ENCODE measurements around the gene FDXACB1.

Gene FDXACB1

GRCh38 chr11:111878385-111878848 lies 548 bp downstream of the FDXACB1 start:
- H3K4me2 ChIP-seq (ENCODE audit: low read depth, low read length, poor library complexity, severe bottlenecking) = peak overlapping the region; percentile 95
- peak overlapping the region; percentile 82 for H3K27ac ChIP-seq (ENCODE audit: low read depth, low read length)
- H3K9me2 ChIP-seq (replicated peaks; ENCODE audit: insufficient read depth, low read length) = no peaks in the 10 kb centered on the region
- no peak for TF ChIP-seq EZH2phosphoT487 (conservative IDR thresholded peaks at IDR 0.05; ENCODE audit: low read length)
- TF ChIP-seq CTCF (IDR thresholded peaks at IDR 0.05; ENCODE audit: insufficient read depth, low read length, poor library complexity, severe bottlenecking) = no peak
- no peaks in the 10 kb centered on the region for H3K36me3 ChIP-seq (ENCODE audit: low read length)
- no peaks in the 10 kb centered on the region for H4K20me1 ChIP-seq (ENCODE audit: low read depth, low read length)
- no peaks in the 10 kb centered on the region for H3K27me3 ChIP-seq (ENCODE audit: low read length)
- 0 out of 2 replicates have a peak, but pooled peaks cover 11% of the 10 kb centered on the region for H3K79me2 ChIP-seq (ENCODE audit: insufficient read depth, low read length)
- peak overlapping the region; percentile 87 for H2AFZ ChIP-seq (ENCODE audit: low read depth, low read length, severe bottlenecking)
- H3K4me3 ChIP-seq (ENCODE audit: insufficient read depth, low read length, poor library complexity, severe bottlenecking) = peak overlapping the region; percentile 83
- peak overlapping the region; percentile 79 for H3K9ac ChIP-seq (ENCODE audit: low read length)
- H3F3A ChIP-seq (ENCODE audit: insufficient read depth) = peaks cover 4% of the 10 kb centered on the region
- H3K9me3 ChIP-seq (ENCODE audit: insufficient read depth, low read length) = no peaks in the 10 kb centered on the region

DNA sequence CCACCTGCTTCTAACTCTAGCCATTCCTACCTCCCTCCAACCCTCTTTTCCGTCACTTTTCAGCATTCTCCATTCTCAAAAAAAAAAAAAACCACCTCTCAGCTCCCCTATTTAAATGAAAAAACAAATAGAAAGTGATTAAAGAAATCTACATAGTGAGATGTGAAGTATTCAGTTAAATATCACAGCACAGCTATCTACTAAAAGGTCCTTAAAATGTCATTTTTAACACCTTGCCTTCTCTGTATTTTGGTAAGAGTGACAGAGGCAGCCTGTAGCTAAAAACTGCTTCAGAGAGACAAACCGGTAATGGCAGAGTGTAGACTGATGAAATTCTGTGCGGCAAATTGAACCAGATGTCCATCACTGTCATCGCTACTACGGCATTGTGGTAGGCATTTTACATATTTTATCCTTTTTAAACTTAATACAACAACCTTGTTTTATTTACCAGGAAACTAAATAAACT lies 7.2 kb downstream of the FDXACB1 start:
- Histone ChIP-seq H3K4me2 (ENCODE audit: low read depth, low read length, poor library complexity, severe bottlenecking) (peak overlapping the region; percentile 86), H3K9ac (ENCODE audit: low read length) (peak overlapping the region; percentile 76), H2AFZ (ENCODE audit: low read depth, low read length, severe bottlenecking) (peak overlapping the region; percentile 89), H3K4me3 (ENCODE audit: insufficient read depth, low read length, poor library complexity, severe bottlenecking) (peak overlapping the region; percentile 73), H3K27me3 (ENCODE audit: low read length) (no peaks in the 10 kb centered on the region), H3K79me2 (ENCODE audit: insufficient read depth, low read length) (peaks cover 10% of the 10 kb centered on the region), H3F3A (ENCODE audit: insufficient read depth) (peaks cover 8% of the 10 kb centered on the region), H3K36me3 (ENCODE audit: low read length) (peaks cover 16% of the 10 kb centered on the region; the same call in 1 of the 2 replicates), H3K9me2 (replicated peaks; ENCODE audit: insufficient read depth, low read length) (no peaks in the 10 kb centered on the region), H4K20me1 (ENCODE audit: low read depth, low read length) (no peaks in the 10 kb centered on the region), H3K27ac (ENCODE audit: low read depth, low read length) (peak overlapping the region; percentile 32; the same call in 1 of the 2 replicates), H3K9me3 (ENCODE audit: insufficient read depth, low read length) (no peaks in the 10 kb centered on the region)
- TF ChIP-seq EZH2phosphoT487 (conservative IDR thresholded peaks at IDR 0.05; ENCODE audit: low read length) (no peak), CTCF (IDR thresholded peaks at IDR 0.05; ENCODE audit: insufficient read depth, low read length, poor library complexity, severe bottlenecking) (no peak)

- Histone ChIP-seq H3K9me2 (replicated peaks; ENCODE audit: insufficient read depth, low read length) (no peaks in the 10 kb centered on the region), H3K4me2 (ENCODE audit: low read depth, low read length, poor library complexity, severe bottlenecking) (peak within 1 kb of the TSS; percentile 86), H4K20me1 (ENCODE audit: low read depth, low read length) (no peaks in the 10 kb centered on the region), H3K36me3 (ENCODE audit: low read length) (peaks cover 16% of the 10 kb centered on the region; the same call in 1 of the 2 replicates), H3K4me3 (ENCODE audit: insufficient read depth, low read length, poor library complexity, severe bottlenecking) (peak within 1 kb of the TSS; percentile 73), H3K79me2 (ENCODE audit: insufficient read depth, low read length) (peaks cover 10% of the 10 kb centered on the region), H3K9me3 (ENCODE audit: insufficient read depth, low read length) (no peaks in the 10 kb centered on the region), H3K9ac (ENCODE audit: low read length) (peak within 1 kb of the TSS; percentile 76), H2AFZ (ENCODE audit: low read depth, low read length, severe bottlenecking) (peak within 1 kb of the TSS; percentile 89), H3K27me3 (ENCODE audit: low read length) (no peaks in the 10 kb centered on the region), H3K27ac (ENCODE audit: low read depth, low read length) (peak within 1 kb of the TSS; percentile 54), H3F3A (ENCODE audit: insufficient read depth) (peaks cover 8% of the 10 kb centered on the region)
- TF ChIP-seq CTCF (IDR thresholded peaks at IDR 0.05; ENCODE audit: insufficient read depth, low read length, poor library complexity, severe bottlenecking) = no peak
- TF ChIP-seq EZH2phosphoT487 (conservative IDR thresholded peaks at IDR 0.05; ENCODE audit: low read length) = no peak
Measured at GRCh38 chr11:111870886-111871692, 7.9 kb downstream of the FDXACB1 start, which contains the start of gene ALG9. TSS of gene ALG9 (minus strand) at chr11:111871581. CDS start at chr11:111871482, 99 bp downstream.
